GM23338 (cell line): ENCODE data around the gene CA6. TPM values are rescaled to one million over a fixed set of nuclear protein-coding genes. Genes with fewer than 3 reads are reported as not detected.
A peak's percentile ranks its signal among the peaks of the same experiment; 100 is the strongest.

Experiments
- ATAC-seq: fragments of 200-7000 bp; cut with Tn5 transposase; 3 replicates; pipeline ENCODE4 v1.9.1; 2020
- DNase-seq: peaks from one replicate; pipeline ENCODE4 v3.0.0-alpha.2; 2015; ENCODE audit warnings: low spot score
- H2AFZ ChIP-seq: fragments of 200-600 bp; sonication (generic); 2 replicates; pipeline ENCODE4 v1.8.0; 2016; ENCODE audit warnings: antibody characterized with exemption, mild to moderate bottlenecking, moderate library complexity
- H3F3A ChIP-seq: fragments of 200-600 bp; sonication (generic); replicated peaks from 2 replicates; pipeline ENCODE4 v1.8.0; 2017; ENCODE audit warnings: antibody characterized with exemption, mixed run types, low read depth
- H3K27ac ChIP-seq: fragments of 200-600 bp; sonication (generic); 2 replicates; pipeline ENCODE4 v1.6.1; 2016; ENCODE audit warnings: low read depth
- H3K27me3 ChIP-seq: fragments of 200-600 bp; sonication (generic); 2 replicates; pipeline ENCODE4 v1.8.0; 2016; ENCODE audit warnings: mild to moderate bottlenecking, mixed run types, moderate library complexity; ENCODE audit not compliant: insufficient read depth
- H3K36me3 ChIP-seq: fragments of 200-600 bp; sonication (generic); 2 replicates; pipeline ENCODE4 v1.8.0; 2016; ENCODE audit warnings: mild to moderate bottlenecking; ENCODE audit not compliant: insufficient read depth
- H3K4me1 ChIP-seq: fragments of 200-600 bp; sonication (generic); 2 replicates; pipeline ENCODE4 v1.8.0; 2016; ENCODE audit warnings: mild to moderate bottlenecking, moderate library complexity; ENCODE audit not compliant: insufficient read depth
- H3K4me2 ChIP-seq: fragments of 200-600 bp; sonication (generic); 2 replicates; pipeline ENCODE4 v1.7.1; 2017; ENCODE audit warnings: mixed run types
- H3K4me3 ChIP-seq: fragments of 200-600 bp; sonication (generic); 2 replicates; pipeline ENCODE4 v1.6.1; 2016; ENCODE audit warnings: mixed run types
- H3K79me2 ChIP-seq: fragments of 200-600 bp; sonication (generic); replicated peaks from 2 replicates; pipeline ENCODE4 v1.8.0; 2017; ENCODE audit warnings: mild to moderate bottlenecking; ENCODE audit not compliant: insufficient read depth
- H3K9me2 ChIP-seq: fragments of 200-600 bp; sonication (generic); 2 replicates; pipeline ENCODE4 v1.8.0; 2017; ENCODE audit not compliant: insufficient read depth
- H4K20me1 ChIP-seq: fragments of 200-600 bp; sonication (generic); replicated peaks from 2 replicates; pipeline ENCODE4 v1.8.0; 2017; ENCODE audit warnings: mild to moderate bottlenecking; ENCODE audit not compliant: insufficient read depth
- H3K27ac Mint-ChIP-seq: 2 replicates; pipeline ENCODE4 v1.8.0; 2020; ENCODE audit warnings: inconsistent platforms, mild to moderate bottlenecking, moderate library complexity, mixed read lengths
- H3K27me3 Mint-ChIP-seq: 3 replicates; pipeline ENCODE4 v1.8.0; 2022; ENCODE audit warnings: low read depth, mild to moderate bottlenecking, moderate library complexity, mixed read lengths, inconsistent platforms; ENCODE audit not compliant: insufficient read depth, poor library complexity
- H3K36me3 Mint-ChIP-seq: 3 replicates; pipeline ENCODE4 v1.8.0; 2021; ENCODE audit warnings: low read depth, mild to moderate bottlenecking, inconsistent platforms, moderate library complexity, mixed read lengths
- H3K4me1 Mint-ChIP-seq: 3 replicates; pipeline ENCODE4 v1.8.0; 2020; ENCODE audit warnings: mild to moderate bottlenecking, inconsistent platforms, mixed read lengths
- H3K4me3 Mint-ChIP-seq: 3 replicates; pipeline ENCODE4 v1.8.0; 2021; ENCODE audit warnings: moderate library complexity, mild to moderate bottlenecking, inconsistent platforms, mixed read lengths
- H3K9me3 Mint-ChIP-seq: 3 replicates; pipeline ENCODE4 v1.8.0; 2020; ENCODE audit warnings: moderate library complexity, mild to moderate bottlenecking, inconsistent platforms, mixed read lengths
- CTCF ChIP-seq, 2 experiments: fragments of 200-600 bp in 1 of 2; sonication (generic) in 1 of 2; conservative IDR thresholded peaks; 2 replicates each; pipeline versions ENCODE4 v1.5.1 to v1.6.1; 2016 to 2017; ENCODE audit warnings: antibody characterized with exemption in 2 of 2, low read depth in 2 of 2, mild to moderate bottlenecking in 2 of 2, moderate library complexity in 1 of 2
- ETS1 ChIP-seq: IDR thresholded peaks from 2 replicates; pipeline ENCODE4 v1.6.1; 2016; ENCODE audit warnings: antibody characterized with exemption
- REST ChIP-seq: IDR thresholded peaks from one replicate; pipeline ENCODE4 v1.6.1; 2018; ENCODE audit warnings: antibody characterized with exemption; ENCODE audit not compliant: unreplicated experiment
- STAT1 ChIP-seq: IDR thresholded peaks from one replicate; pipeline ENCODE4 v1.6.1; 2016; ENCODE audit warnings: antibody characterized with exemption; ENCODE audit not compliant: unreplicated experiment
- ZNF462 ChIP-seq: fragments of 250-450 bp; sonication (Bioruptor Pico); IDR thresholded peaks from 2 replicates; pipeline ENCODE4 v1.5.0; 2020; ENCODE audit warnings: mild to moderate bottlenecking, moderate library complexity
- polyA plus RNA-seq: library from polyadenylated mRNA; unstranded; fragments of >200 nt; fragmentation: Nextera tagmentation; extraction: Ambion mirVana; gene quantifications from 2 replicates; pipeline ENCODE4 v1.2.1, GENCODE V29; 2016
- total RNA-seq: library from RNA; depleted of rRNA; stranded (reverse); fragments of >200 nt; shearing (Covaris generic); gene quantifications from 2 replicates; pipeline ENCODE4 v1.2.3, GENCODE V29; 2014

CA6 gene
- total and polyA plus RNA-seq, 2 experiments from 2014 or later = not detected

- TF ChIP-seq ZNF462 (CRISPR knock-in tag) (no peak), CTCF (conservative IDR thresholded peaks at IDR 0.05; ENCODE audit: low read depth in 2 of 2) (no peak)
These were observed 32.2 kb upstream of the CA6 start (continued) for GRCh38 chr1:8913457-8913856.

- ATAC-seq (no peak), DNase-seq (no peak)
- no peaks in the 10 kb centered on the region for H3K9me2 ChIP-seq
- H3F3A ChIP-seq = no peaks in the 10 kb centered on the region
- no peak overlapping the region for H3K4me3 ChIP-seq
- peaks cover 19% of the 10 kb centered on the region for H3K4me1 ChIP-seq
- peaks cover 14% of the 10 kb centered on the region for H3K27me3 Mint-ChIP-seq
- peaks cover 29% of the 10 kb centered on the region for H3K4me1 Mint-ChIP-seq
- H3K4me2 ChIP-seq = 0 out of 2 replicates have a peak overlapping the region, but pooled peaks have one; percentile 15
- H2AFZ ChIP-seq = peak overlapping the region; percentile 35; the same call in 1 of the 2 replicates
- H3K27ac Mint-ChIP-seq = no peak overlapping the region
- no peaks in the 10 kb centered on the region for H3K79me2 ChIP-seq
- H3K27ac ChIP-seq = no peak overlapping the region
- H3K36me3 ChIP-seq = no peaks in the 10 kb centered on the region
- H3K9me3 Mint-ChIP-seq = peaks cover 24% of the 10 kb centered on the region
- no peak overlapping the region for H3K4me3 Mint-ChIP-seq
- no peaks in the 10 kb centered on the region for H3K27me3 ChIP-seq
- peaks cover 19% of the 10 kb centered on the region; the same call in 2 of the 3 replicates for H3K36me3 Mint-ChIP-seq
- TF ChIP-seq REST (no peak), ETS1 (no peak), STAT1 (no peak)
- H4K20me1 ChIP-seq = no peaks in the 10 kb centered on the region
These were observed 31.2 kb upstream of the CA6 start for GRCh38 chr1:8914466-8914865.
